Measurements from ENCODE around the gene MYMX.

- TF ChIP-seq CTCF (IDR thresholded peaks at IDR 0.05) (peak; percentile 95), POLR2AphosphoS5 (IDR thresholded peaks at IDR 0.05; ENCODE audit: low read depth, low read length) (peak; percentile 55; the same call in 1 of the 2 replicates), SIN3A (IDR thresholded peaks at IDR 0.05; ENCODE audit: borderline replicate concordance, insufficient read depth, low read depth, low read length) (no peak), REST (IDR thresholded peaks at IDR 0.05; ENCODE audit: insufficient read depth in 1 of 2, low read depth in 2 of 2, low read length in 1 of 2) (no peak)
Measured at GRCh38 chr6:44221291-44221960, 4.7 kb downstream of the MYMX start.
